H1 (cell line): ENCODE measurements around the gene MGLL. TPM values are rescaled to one million over a fixed set of nuclear protein-coding genes. Genes with fewer than 3 reads are reported as not detected.

Experiments
- CTCF ChIA-PET: fragments of 300-600 bp; sonication (Branson Sonifier 250); formaldehyde crosslinking; loops from one replicate; lab custom pipeline; 2021; ENCODE audit not compliant: partially characterized antibody; lab: Charles Lee
- POLR2A ChIA-PET: fragments of 300-600 bp; sonication (Branson Sonifier 250); formaldehyde crosslinking; loops from one replicate; lab custom pipeline; 2021; ENCODE audit warnings: inconsistent platforms; ENCODE audit not compliant: partially characterized antibody; lab: Charles Lee
- DNase-seq, 2 experiments: peaks; one replicate each; pipeline versions ENCODE4 v3.0.0 to v3.0.0-alpha.2; 2010 to 2022; ENCODE audit warnings: low spot score in 2 of 2, low read depth in 1 of 2, mixed read lengths in 1 of 2
- FAIRE-seq: peaks from 2 replicates; lab custom pipeline; 2011; peaks lifted over from hg19 to GRCh38; lab: Jason Lieb, UNC
- H2AFZ ChIP-seq: 2 replicates; pipeline ENCODE4 v1.8.1; 2012; ENCODE audit warnings: low read length, inconsistent platforms
- H2AK5ac ChIP-seq: 2 replicates; pipeline ENCODE4 v1.6.1; 2013; ENCODE audit warnings: low read depth, low read length
- H2BK120ac ChIP-seq: replicated peaks from 2 replicates; pipeline ENCODE3; 2013; ENCODE audit warnings: low read depth, low read length, inconsistent platforms
- H2BK12ac ChIP-seq: 2 replicates; pipeline ENCODE4 v1.6.1; 2013; ENCODE audit warnings: low read depth, low read length
- H2BK15ac ChIP-seq: 2 replicates; pipeline ENCODE4 v1.6.1; 2013; ENCODE audit warnings: low read length
- H2BK20ac ChIP-seq: 2 replicates; pipeline ENCODE4 v1.6.1; 2013; ENCODE audit warnings: low read length
- H2BK5ac ChIP-seq: 2 replicates; pipeline ENCODE4 v1.6.1; 2013; ENCODE audit warnings: low read depth, low read length
- H3K14ac ChIP-seq: 2 replicates; pipeline ENCODE4 v1.6.1; 2013; ENCODE audit warnings: inconsistent platforms; ENCODE audit not compliant: insufficient read length
- H3K18ac ChIP-seq: 2 replicates; pipeline ENCODE4 v1.6.1; 2013; ENCODE audit warnings: low read length; ENCODE audit errors: extremely low read depth
- H3K23ac ChIP-seq: 2 replicates; pipeline ENCODE4 v1.6.1; 2013; ENCODE audit warnings: inconsistent platforms; ENCODE audit not compliant: insufficient read length
- H3K23me2 ChIP-seq: 2 replicates; pipeline ENCODE4 v1.6.1; 2013; ENCODE audit warnings: low read depth, low read length
- H3K27ac ChIP-seq: 2 replicates; pipeline ENCODE4 v1.6.1; 2011; ENCODE audit warnings: low read depth, low read length, inconsistent platforms
- H3K27me3 ChIP-seq, 4 experiments: replicated peaks in 1 of 4; 1 replicate in 1 of 4; 2 replicates in 3 of 4; pipeline versions ENCODE4 v1.6.1 to v1.8.1; 2011 to 2013; ENCODE audit warnings: low read length in 3 of 4, mild to moderate bottlenecking in 3 of 4, inconsistent platforms in 2 of 4, mixed read lengths in 2 of 4, moderate library complexity in 1 of 4; ENCODE audit not compliant: control insufficient read depth in 3 of 4, insufficient read depth in 3 of 4; ENCODE audit errors: extremely low read depth in 1 of 4
- H3K36me3 ChIP-seq, 4 experiments: 2 replicates each; pipeline versions ENCODE4 v1.6.1 to v1.8.1; 2011 to 2013; ENCODE audit warnings: mild to moderate bottlenecking in 4 of 4, low read length in 3 of 4, moderate library complexity in 2 of 4, control low read depth in 1 of 4, inconsistent platforms in 1 of 4; ENCODE audit not compliant: insufficient read depth in 4 of 4, control insufficient read depth in 2 of 4
- H3K4ac ChIP-seq: replicated peaks from 2 replicates; pipeline ENCODE3; 2013; ENCODE audit warnings: low read length, low read depth, mixed read lengths, inconsistent platforms; ENCODE audit not compliant: insufficient read length
- H3K4me1 ChIP-seq, 4 experiments: replicated peaks in 1 of 4; 1 replicate in 1 of 4; 2 replicates in 3 of 4; pipeline versions ENCODE4 v1.6.1 to v1.8.1; 2011 to 2013; ENCODE audit warnings: low read length in 3 of 4, inconsistent platforms in 2 of 4, mixed read lengths in 1 of 4; ENCODE audit not compliant: insufficient read depth in 4 of 4, control insufficient read depth in 3 of 4
- H3K4me2 ChIP-seq, 2 experiments: 2 replicates each; pipeline versions ENCODE4 v1.6.1 to v1.8.1; 2011 to 2013; ENCODE audit warnings: low read depth in 2 of 2, low read length in 2 of 2, control low read depth in 1 of 2, inconsistent platforms in 1 of 2, mild to moderate bottlenecking in 1 of 2; ENCODE audit not compliant: insufficient read depth in 1 of 2
- H3K4me3 ChIP-seq, 4 experiments: fragments of 200-600, 300-600 bp in 1 of 4; sonication (generic), shearing (Covaris generic), sonication (Bioruptor Twin) in 1 of 4; 2 replicates each; pipeline versions ENCODE4 v1.5.1 to v1.8.1; 2011 to 2016; ENCODE audit warnings: low read length in 4 of 4, low read depth in 3 of 4, control low read depth in 2 of 4, inconsistent platforms in 2 of 4, mild to moderate bottlenecking in 2 of 4, mixed read lengths in 1 of 4, moderate library complexity in 1 of 4; ENCODE audit not compliant: insufficient read depth in 2 of 4; ENCODE audit errors: extremely low read depth in 1 of 4
- H3K56ac ChIP-seq: replicated peaks from 2 replicates; pipeline ENCODE3; 2013; ENCODE audit warnings: low read depth, mild to moderate bottlenecking, mixed read lengths, low read length, inconsistent platforms; ENCODE audit not compliant: insufficient read length
- H3K79me1 ChIP-seq: 2 replicates; pipeline ENCODE4 v1.6.1; 2013; ENCODE audit warnings: low read depth, low read length, control low read depth
- H3K79me2 ChIP-seq, 2 experiments: 2 replicates each; pipeline versions ENCODE4 v1.6.1 to v1.8.1; 2012 to 2013; ENCODE audit warnings: low read length in 2 of 2, mild to moderate bottlenecking in 2 of 2, inconsistent platforms in 1 of 2; ENCODE audit not compliant: insufficient read depth in 2 of 2, control insufficient read depth in 1 of 2
- H3K9ac ChIP-seq, 4 experiments: replicated peaks in 1 of 4; 1 replicate in 1 of 4; 2 replicates in 3 of 4; pipeline versions ENCODE4 v1.6.1 to v1.8.1; 2011 to 2013; ENCODE audit warnings: low read depth in 3 of 4, low read length in 3 of 4, control low read depth in 2 of 4, mild to moderate bottlenecking in 2 of 4, moderate library complexity in 2 of 4, inconsistent platforms in 1 of 4; ENCODE audit errors: extremely low read depth in 1 of 4
- H3K9me3 ChIP-seq, 2 experiments: 2 replicates each; pipeline versions ENCODE4 v1.6.1 to v1.8.1; 2012 to 2013; ENCODE audit warnings: mild to moderate bottlenecking in 2 of 2, moderate library complexity in 2 of 2, control low read depth in 1 of 2, inconsistent platforms in 1 of 2, low read depth in 1 of 2, low read length in 1 of 2, mixed read lengths in 1 of 2; ENCODE audit not compliant: insufficient read depth in 2 of 2
- H4K20me1 ChIP-seq, 2 experiments: replicated peaks in 1 of 2; 2 replicates each; pipeline versions ENCODE3 to v1.8.1; 2011 to 2013; ENCODE audit warnings: inconsistent platforms in 2 of 2, low read length in 2 of 2, mild to moderate bottlenecking in 1 of 2; ENCODE audit not compliant: insufficient read depth in 2 of 2, control insufficient read depth in 1 of 2
- H4K5ac ChIP-seq: 2 replicates; pipeline ENCODE4 v1.6.1; 2013; ENCODE audit warnings: low read length, low read depth, mixed read lengths, inconsistent platforms; ENCODE audit not compliant: insufficient read length
- H4K8ac ChIP-seq: 2 replicates; pipeline ENCODE4 v1.8.0; 2013; ENCODE audit warnings: mild to moderate bottlenecking, moderate library complexity, low read length, inconsistent platforms; ENCODE audit not compliant: insufficient read depth; ENCODE audit errors: extremely low read depth
- H4K91ac ChIP-seq: replicated peaks from 2 replicates; pipeline ENCODE3; 2013; ENCODE audit warnings: low read length, mixed read lengths, inconsistent platforms; ENCODE audit not compliant: insufficient read length
- EGR1 ChIP-seq: IDR thresholded peaks from 2 replicates; pipeline ENCODE4 v1.6.1; 2011; ENCODE audit warnings: low read depth, low read length, borderline replicate concordance
- KDM5A ChIP-seq: fragments of 200-600 bp; IDR thresholded peaks from 2 replicates; pipeline ENCODE4 v1.7.1; 2012; ENCODE audit warnings: mild to moderate bottlenecking, low read length, inconsistent platforms, mixed read lengths
- PHF8 ChIP-seq: fragments of 200-600 bp; sonication (generic); conservative IDR thresholded peaks from 2 replicates; pipeline ENCODE4 v1.7.1; 2012; ENCODE audit warnings: low read depth, mild to moderate bottlenecking, inconsistent platforms, low read length, moderate library complexity
- WGBS, 2 experiments: shearing (Covaris generic) in 1 of 2; methylation state at CpG; one replicate each; pipeline versions ENCODE4 v1.1.6 to v1.1.7; 2013 to 2015; ENCODE audit warnings: low lambda C conversion rate in 2 of 2, mixed read lengths in 2 of 2, inconsistent platforms in 1 of 2, low coverage in 1 of 2, missing lambda C conversion rate in 1 of 2; ENCODE audit not compliant: insufficient replicate concordance in 2 of 2, insufficient coverage in 1 of 2, insufficient read length in 1 of 2; ENCODE audit errors: extremely low coverage in 1 of 2, missing lambda C conversion rate in 1 of 2; 5-methylcytosine and 5-hydroxymethylcytosine counted together
- polyA plus RNA-seq, 7 experiments: library from polyadenylated mRNA; depleted of rRNA in 3 of 7; stranded (reverse) in 5 of 7; unstranded in 2 of 7; fragments of >200 nt in 5 of 7; fragments of 200-250 nt in 2 of 7; gene quantifications; 1 replicate in 5 of 7; 2 replicates in 1 of 7; 4 replicates in 1 of 7; pipeline versions ENCODE4 v1.2.1 to v1.2.3, GENCODE V29; 2011 to 2013; ENCODE audit warnings: missing spikeins in 2 of 7, mixed read lengths in 2 of 7
- total RNA-seq: library from RNA; stranded (reverse); fragmentation: NEBNext Ultra II Directional; extraction: Animal tissue kit (Norgen Biotek cat#: 25700); gene quantifications from 2 replicates; pipeline ENCODE4 v1.2.1, GENCODE V29; 2021

Gene MGLL
- total and polyA plus RNA-seq, 2 of the 8 experiments (the other 6 are each of a cell fraction or from before 2014, with no cell fraction given), result 0.05 to 0.34 TPM

- CTCF ChIA-PET, result interaction anchor here (0.6 to 2.2 kb wide), 9 partner anchors 9 to 623 kb away, joined by 3 to 13 read pairs (median 3); no protein-coding TSS in a partner anchor
- no peak overlapping the region for H3K27ac ChIP-seq
- H2BK12ac ChIP-seq, result no peak overlapping the region
- H3K56ac ChIP-seq, result no peak overlapping the region
- H4K8ac ChIP-seq, result no peak overlapping the region
- H4K91ac ChIP-seq, result no peak overlapping the region
- H3K4ac ChIP-seq, result no peak overlapping the region
- no peaks in the 10 kb centered on the region for H3K36me3 ChIP-seq
- peaks cover 0 to 3% of the 10 kb centered on the region in 2 experiments for H4K20me1 ChIP-seq
- H2BK20ac ChIP-seq, result no peak overlapping the region
- no peak overlapping the region for H2AK5ac ChIP-seq
- H3K23me2 ChIP-seq, result peaks cover 9% of the 10 kb centered on the region; the same call in 1 of the 2 replicates
- no peak overlapping the region for H3K18ac ChIP-seq
- TF ChIP-seq PHF8 (no peak), KDM5A (no peak), EGR1 (no peak)
- H3K4me3 ChIP-seq, result no peak overlapping the region
- no peak overlapping the region for H2BK5ac ChIP-seq
- no peak overlapping the region for H2AFZ ChIP-seq
- H3K14ac ChIP-seq, result no peak overlapping the region
- H3K27me3 ChIP-seq, result peaks cover 11 to 31% (median 25%) of the 10 kb centered on the region in 4 experiments; a peak in 6 of 7 replicates
- 87% methylated on average over 3 of the region's 3 CpGs; no CpG with 5 or more reads in 1 of the 2 experiments for WGBS, 2 experiments
- no peak overlapping the region for H3K4me2 ChIP-seq
- no peak for DNase-seq
- H3K23ac ChIP-seq, result no peak overlapping the region
- H2BK15ac ChIP-seq, result no peak overlapping the region
- H3K79me1 ChIP-seq, result no peaks in the 10 kb centered on the region
- POLR2A ChIA-PET, result no interaction called here
- FAIRE-seq, result no peak
- no peak overlapping the region for H4K5ac ChIP-seq
- H3K4me1 ChIP-seq, result peaks cover 0 to 2% (median under 1%) of the 10 kb centered on the region in 4 experiments; a peak in 3 of 7 replicates
- no peaks in the 10 kb centered on the region for H3K79me2 ChIP-seq
- 0 out of 4 replicates have a peak, but pooled peaks cover 0 to 4% of the 10 kb centered on the region in 2 experiments for H3K9me3 ChIP-seq
- H3K9ac ChIP-seq, result no peak overlapping the region
- H2BK120ac ChIP-seq, result no peak overlapping the region
Observed at GRCh38 chr3:127825756-127826155, 3.4 kb upstream of the MGLL start.
